ENCODE results near the gene PNMT.

DNA sequence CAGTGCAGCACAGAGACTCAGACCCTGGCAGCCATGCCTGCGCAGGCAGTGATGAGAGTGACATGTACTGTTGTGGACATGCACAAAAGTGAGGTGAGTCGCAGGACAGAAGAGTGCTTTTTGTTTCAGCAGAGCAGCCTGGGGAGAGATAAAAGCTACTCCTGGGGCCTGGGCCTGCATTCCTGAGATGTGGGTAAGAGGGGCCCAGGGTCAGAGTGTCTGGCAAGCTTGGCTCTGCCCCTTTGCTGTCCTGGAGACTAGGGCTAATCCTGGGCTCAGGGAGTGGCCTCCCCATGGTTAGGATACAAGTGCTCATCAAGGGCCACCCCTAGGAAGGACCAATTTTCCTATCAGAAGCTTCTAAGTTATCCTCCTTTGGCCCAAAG is 26.8 kb downstream of the PNMT start:
- TF ChIP-seq POLR2A (IDR thresholded peaks at IDR 0.05): no peak
- no peak for TF ChIP-seq CTCF (IDR thresholded peaks at IDR 0.05)
- TF ChIP-seq POLR2AphosphoS5 (IDR thresholded peaks at IDR 0.05): no peak
- no peak for TF ChIP-seq EP300 (IDR thresholded peaks at IDR 0.05)

All from stomach (tissue), 4 donors.